ENCODE data around the gene HOXC13.

The HOXC13 gene, protein sequence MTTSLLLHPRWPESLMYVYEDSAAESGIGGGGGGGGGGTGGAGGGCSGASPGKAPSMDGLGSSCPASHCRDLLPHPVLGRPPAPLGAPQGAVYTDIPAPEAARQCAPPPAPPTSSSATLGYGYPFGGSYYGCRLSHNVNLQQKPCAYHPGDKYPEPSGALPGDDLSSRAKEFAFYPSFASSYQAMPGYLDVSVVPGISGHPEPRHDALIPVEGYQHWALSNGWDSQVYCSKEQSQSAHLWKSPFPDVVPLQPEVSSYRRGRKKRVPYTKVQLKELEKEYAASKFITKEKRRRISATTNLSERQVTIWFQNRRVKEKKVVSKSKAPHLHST

DNA sequence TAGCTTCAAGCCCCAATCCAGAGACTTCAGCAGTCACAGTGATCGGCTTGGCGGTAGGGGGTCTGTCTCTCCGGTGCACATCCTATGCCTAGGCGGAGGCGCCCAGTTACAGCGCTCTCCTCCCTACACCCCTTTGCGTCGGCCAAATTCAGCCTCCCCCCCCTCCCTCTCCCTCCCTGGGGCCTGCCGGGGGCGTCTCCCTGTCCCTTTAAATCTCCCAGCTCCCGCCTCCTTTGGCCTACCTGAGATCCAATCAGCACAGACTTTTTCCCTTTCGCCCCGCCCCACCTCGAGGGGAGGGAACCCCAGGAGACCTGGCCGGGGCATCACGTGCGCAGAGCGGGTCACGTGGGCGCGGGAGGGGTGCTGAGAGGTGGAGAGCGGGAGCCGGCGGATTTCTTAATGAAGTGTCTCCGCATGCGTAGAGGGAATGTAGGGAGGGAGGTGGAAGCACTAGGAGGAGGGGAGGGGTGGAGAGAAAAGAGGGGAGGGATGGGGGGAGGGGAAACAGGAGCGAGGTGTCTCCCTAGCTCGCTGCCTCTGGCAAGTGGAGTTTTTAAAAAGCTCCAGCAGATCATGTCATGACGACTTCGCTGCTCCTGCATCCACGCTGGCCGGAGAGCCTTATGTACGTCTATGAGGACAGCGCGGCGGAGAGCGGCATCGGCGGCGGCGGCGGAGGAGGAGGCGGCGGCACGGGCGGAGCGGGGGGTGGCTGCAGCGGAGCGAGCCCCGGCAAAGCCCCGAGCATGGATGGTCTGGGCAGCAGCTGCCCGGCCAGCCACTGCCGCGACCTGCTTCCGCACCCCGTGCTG lies at the start of gene HOXC13:
TSS of gene HOXC13 (plus strand) at position 506 of the 815 bp plus-strand sequence. CDS start at position 582, 76 bp downstream.
- H3K36me3 ChIP-seq (ENCODE audit: control insufficient read depth, insufficient read depth, low read length) = no peaks in the 10 kb centered on the region
- peaks cover 61% of the 10 kb centered on the region for H3K27me3 ChIP-seq (ENCODE audit: control insufficient read depth, insufficient read depth, low read length)
- no peaks in the 10 kb centered on the region for H3K4me1 ChIP-seq (ENCODE audit: control insufficient read depth, insufficient read depth, low read length)
- no peak within 1 kb of the TSS for H3K9ac ChIP-seq (ENCODE audit: low read length)
- H3K27ac ChIP-seq (ENCODE audit: low read depth, low read length) = no peak within 1 kb of the TSS
- H3K4me3 ChIP-seq (ENCODE audit: low read length) = no peak within 1 kb of the TSS

DNA sequence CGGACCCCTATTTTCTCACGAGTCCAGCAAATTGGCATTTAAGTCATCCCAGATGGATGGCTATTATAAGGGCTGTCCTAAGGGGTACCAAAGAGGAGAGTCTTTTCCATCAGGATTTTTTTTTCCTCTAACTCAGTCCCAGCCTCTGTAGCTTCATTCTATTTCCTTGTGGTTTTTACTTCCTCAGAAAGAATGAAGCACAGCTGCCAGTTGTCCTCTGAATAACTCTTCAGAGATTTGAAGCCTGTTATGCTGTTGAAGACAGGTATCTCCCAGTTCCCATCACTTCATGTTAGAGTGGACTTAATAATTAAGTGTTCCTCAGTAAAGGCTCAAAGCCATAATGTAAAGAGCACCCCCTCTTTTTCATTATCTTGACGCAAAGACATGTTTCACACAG lies 48.5 kb upstream of the HOXC13 start:
- Histone ChIP-seq H3K9ac (ENCODE audit: low read length) (no peak overlapping the region), H3K36me3 (ENCODE audit: control insufficient read depth, insufficient read depth, low read length) (no peaks in the 10 kb centered on the region), H3K27me3 (ENCODE audit: control insufficient read depth, insufficient read depth, low read length) (no peaks in the 10 kb centered on the region), H3K27ac (ENCODE audit: low read depth, low read length) (no peak overlapping the region), H3K4me3 (ENCODE audit: low read length) (no peak overlapping the region), H3K4me1 (ENCODE audit: control insufficient read depth, insufficient read depth, low read length) (no peaks in the 10 kb centered on the region)

DNA sequence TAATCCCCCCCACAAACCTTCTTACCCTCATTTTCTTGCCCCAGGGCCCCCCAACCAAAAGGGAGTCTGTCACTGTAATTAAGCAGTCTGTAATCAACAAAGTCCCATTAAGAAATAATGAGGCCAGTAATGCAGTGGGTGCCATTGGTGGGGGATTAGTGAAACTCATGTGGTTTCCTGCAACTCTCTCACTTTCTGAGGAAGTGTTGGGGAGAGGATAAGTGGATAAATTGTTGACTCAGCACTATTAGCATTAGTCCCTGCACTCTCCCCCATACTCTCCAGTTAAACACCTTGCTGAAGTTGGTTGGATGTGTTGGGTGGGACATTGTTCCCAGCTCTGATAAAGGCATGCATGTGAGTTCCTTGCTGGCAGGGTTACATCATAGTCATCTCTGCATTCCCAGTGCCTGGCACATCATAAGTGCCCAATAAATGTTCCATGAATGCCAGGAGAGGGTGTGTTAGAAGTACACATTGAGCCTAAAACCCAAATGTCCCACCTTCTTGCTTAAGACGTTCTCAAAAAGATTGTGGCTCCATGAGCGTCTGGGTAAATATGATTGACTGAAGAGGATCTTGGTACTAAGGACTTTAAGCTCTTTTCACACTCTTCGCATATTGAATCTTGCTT lies 45.8 kb upstream of the HOXC13 start:
- no peaks in the 10 kb centered on the region for H3K27me3 ChIP-seq (ENCODE audit: control insufficient read depth, insufficient read depth, low read length)

DNA sequence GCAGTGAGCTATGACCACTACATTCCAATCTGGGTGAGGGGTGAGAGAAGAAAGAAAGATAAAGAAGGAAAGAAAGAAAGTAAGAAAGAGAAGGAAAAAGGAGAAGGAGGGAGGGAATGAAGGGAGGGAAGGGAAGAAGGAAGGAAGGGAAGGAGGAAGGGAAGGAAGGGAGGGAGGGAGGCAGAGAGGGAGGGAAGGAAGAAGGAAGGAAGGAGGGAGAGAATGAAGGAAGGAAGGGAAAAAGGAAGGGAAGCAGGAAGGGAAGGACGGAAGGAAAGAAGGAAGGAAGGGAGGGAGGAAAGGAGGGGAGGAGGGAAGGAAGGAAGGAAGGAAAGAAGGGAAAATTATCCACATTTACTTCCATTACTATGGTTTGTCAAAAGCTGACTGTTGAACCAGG lies 39.4 kb upstream of the HOXC13 start:
- Histone ChIP-seq H3K9ac (ENCODE audit: low read length) (no peak overlapping the region), H3K4me1 (ENCODE audit: control insufficient read depth, insufficient read depth, low read length) (no peaks in the 10 kb centered on the region), H3K27ac (ENCODE audit: low read depth, low read length) (no peak overlapping the region), H3K4me3 (ENCODE audit: low read length) (no peak overlapping the region), H3K27me3 (ENCODE audit: control insufficient read depth, insufficient read depth, low read length) (no peaks in the 10 kb centered on the region), H3K36me3 (ENCODE audit: control insufficient read depth, insufficient read depth, low read length) (no peaks in the 10 kb centered on the region)

More for the DNA sequence above, 45.8 kb upstream of the HOXC13 start:
- Histone ChIP-seq H3K9ac (ENCODE audit: low read length) (no peak overlapping the region), H3K36me3 (ENCODE audit: control insufficient read depth, insufficient read depth, low read length) (no peaks in the 10 kb centered on the region), H3K27ac (ENCODE audit: low read depth, low read length) (no peak overlapping the region), H3K4me1 (ENCODE audit: control insufficient read depth, insufficient read depth, low read length) (no peaks in the 10 kb centered on the region), H3K4me3 (ENCODE audit: low read length) (no peak overlapping the region)

DNA sequence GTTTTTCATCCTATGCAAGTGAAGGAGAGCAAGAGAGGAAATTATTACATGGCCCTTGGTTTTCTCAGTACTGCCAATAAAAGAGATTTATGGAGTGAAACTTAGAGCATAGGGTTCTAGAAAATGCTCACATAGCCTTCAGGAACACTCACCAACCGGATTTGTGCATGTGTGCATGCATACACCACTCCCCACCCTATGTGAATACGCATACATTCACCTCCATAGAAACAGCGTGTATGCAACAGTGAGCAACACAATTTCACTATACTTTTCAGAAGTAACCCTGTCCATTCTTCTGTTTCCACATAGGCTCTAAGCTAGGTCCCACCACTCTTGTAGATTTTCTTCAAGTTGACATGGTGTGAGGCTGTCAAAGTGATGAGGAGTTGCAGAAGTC lies 31.5 kb upstream of the HOXC13 start:
- peaks cover 5% of the 10 kb centered on the region for H3K27me3 ChIP-seq (ENCODE audit: control insufficient read depth, insufficient read depth, low read length)
- no peak overlapping the region for H3K27ac ChIP-seq (ENCODE audit: low read depth, low read length)

DNA sequence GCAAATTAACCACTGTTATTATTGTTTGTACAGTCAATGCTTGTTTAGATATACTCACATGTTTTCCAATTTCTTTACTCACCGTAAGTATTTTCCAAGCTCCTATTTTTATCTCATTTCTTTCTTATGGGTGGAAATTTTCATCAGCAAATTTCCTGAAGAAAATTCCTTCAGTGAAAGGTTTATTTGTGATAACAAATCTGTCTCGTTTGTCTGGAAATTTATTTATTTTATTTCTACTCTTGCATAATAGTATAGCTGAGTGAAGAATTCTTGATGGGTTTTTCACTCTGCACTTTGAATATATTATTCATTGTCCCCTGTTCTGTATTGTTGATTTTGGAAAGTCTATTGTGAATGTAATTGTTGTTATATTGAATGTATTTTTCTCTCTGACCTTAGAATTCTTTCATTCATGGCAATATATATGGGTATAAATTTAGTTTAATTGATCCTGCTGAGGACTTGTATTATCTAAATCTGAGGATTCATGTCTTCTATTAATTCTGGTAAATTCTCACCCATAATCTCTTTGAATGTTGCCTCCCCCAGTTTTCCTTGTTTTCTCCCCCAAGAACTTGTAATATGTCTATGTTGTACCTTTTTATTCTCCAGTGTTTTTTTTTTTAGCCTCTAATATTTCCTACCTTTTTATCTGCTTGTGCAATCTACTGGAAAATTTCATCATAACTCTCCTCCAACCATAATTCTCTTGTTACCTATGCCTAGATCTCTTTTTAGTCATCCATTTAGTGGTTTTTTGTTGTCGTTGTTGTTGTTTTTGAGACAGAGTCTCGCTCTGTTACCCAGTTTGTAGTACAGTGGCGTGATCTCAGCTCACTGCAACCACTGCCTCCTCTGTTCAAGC lies 21.6 kb upstream of the HOXC13 start:
- no peak overlapping the region for H3K4me3 ChIP-seq (ENCODE audit: low read length)
- no peaks in the 10 kb centered on the region for H3K4me1 ChIP-seq (ENCODE audit: control insufficient read depth, insufficient read depth, low read length)
- no peak overlapping the region for H3K9ac ChIP-seq (ENCODE audit: low read length)
- no peak overlapping the region for H3K27ac ChIP-seq (ENCODE audit: low read depth, low read length)
- H3K36me3 ChIP-seq (ENCODE audit: control insufficient read depth, insufficient read depth, low read length) = no peaks in the 10 kb centered on the region
- no peaks in the 10 kb centered on the region for H3K27me3 ChIP-seq (ENCODE audit: control insufficient read depth, insufficient read depth, low read length)

More for the DNA sequence above, 31.5 kb upstream of the HOXC13 start:
- Histone ChIP-seq H3K36me3 (ENCODE audit: control insufficient read depth, insufficient read depth, low read length) (no peaks in the 10 kb centered on the region), H3K4me3 (ENCODE audit: low read length) (no peak overlapping the region), H3K4me1 (ENCODE audit: control insufficient read depth, insufficient read depth, low read length) (no peaks in the 10 kb centered on the region), H3K9ac (ENCODE audit: low read length) (no peak overlapping the region)

DNA sequence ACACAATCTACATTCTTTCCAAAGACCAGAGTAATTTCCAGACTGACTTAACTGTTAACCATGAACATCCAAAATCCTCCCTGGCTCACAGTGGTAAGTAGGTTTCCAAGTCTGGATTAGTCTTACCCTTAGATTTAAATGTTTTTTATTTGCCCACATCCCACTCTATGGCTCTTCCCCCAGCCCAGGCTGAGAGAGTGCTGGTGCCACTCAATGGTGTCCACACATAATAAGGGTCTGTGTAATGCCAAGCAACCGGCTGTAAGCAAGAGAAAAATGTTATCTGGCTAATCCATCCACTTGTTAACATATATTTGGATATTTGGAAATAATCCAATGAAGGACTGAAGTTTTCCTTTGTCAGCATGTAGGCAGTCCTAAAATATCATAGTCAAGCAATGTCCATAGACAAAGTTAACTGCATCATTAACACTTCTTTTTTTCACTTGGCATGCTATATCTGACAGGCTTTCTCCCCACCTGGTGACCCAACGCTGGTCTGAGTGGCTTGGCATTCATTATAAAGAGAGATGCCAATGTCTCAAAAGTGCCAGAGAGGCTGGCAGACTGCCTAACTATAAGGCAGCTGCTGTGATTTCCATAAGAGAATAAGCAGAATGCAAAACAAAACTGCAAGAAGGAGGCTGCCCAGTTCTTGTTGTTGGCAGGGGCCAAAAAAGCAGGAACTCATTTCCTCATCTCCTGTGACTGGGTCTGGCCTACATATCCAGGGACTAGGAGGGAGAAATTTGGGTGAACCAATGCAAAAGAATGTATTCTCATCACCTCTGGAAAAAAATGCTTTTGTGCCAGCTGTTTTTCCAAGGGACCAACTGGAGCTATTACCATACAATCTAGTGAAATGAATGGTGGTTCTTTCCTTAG lies 13.9 kb upstream of the HOXC13 start:
- no peak overlapping the region for H3K4me3 ChIP-seq (ENCODE audit: low read length)
- no peaks in the 10 kb centered on the region for H3K4me1 ChIP-seq (ENCODE audit: control insufficient read depth, insufficient read depth, low read length)
- no peak overlapping the region for H3K9ac ChIP-seq (ENCODE audit: low read length)
- H3K36me3 ChIP-seq (ENCODE audit: control insufficient read depth, insufficient read depth, low read length) = no peaks in the 10 kb centered on the region
- H3K27ac ChIP-seq (ENCODE audit: low read depth, low read length) = no peak overlapping the region
- H3K27me3 ChIP-seq (ENCODE audit: control insufficient read depth, insufficient read depth, low read length) = peaks cover 33% of the 10 kb centered on the region

DNA sequence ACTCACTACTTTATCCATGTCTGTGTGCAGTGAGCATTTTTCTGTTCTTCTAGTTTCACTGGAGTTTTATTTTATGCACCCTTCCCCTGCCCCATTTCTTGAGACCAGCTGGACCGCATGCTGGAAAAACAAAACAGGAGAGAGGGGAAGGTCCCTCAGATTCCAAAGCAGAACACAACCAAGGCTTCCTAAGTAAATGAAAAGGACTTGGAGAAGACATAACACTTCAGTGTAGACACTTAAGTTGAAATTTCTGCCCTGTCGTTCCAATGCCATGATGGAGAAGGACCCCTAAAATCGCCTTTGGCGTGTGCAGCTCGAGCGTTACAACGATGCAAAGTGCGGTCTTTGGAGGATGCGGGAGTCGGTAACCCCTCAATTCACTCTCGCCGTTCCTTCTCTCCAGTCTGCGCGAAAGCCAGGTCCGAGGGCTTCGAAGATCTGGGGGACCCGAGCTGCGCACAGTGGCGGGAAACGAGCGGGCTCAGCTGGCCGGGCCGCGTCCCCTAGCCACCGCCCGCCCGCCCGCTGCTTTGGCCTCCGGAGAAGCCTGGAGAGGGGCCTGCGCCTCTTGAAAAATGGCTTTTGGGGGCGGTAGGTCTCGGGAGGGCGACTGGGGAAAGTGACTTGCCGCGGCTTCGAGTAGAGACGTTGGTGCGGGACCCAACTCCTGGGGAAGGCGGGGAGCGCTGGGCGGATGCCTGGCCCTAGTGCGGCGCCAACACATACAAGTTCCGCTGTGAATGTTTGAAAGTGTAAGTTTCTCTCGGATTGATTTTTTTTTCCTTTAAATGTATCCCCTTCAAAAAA lies 11.2 kb upstream of the HOXC13 start:
- Histone ChIP-seq H3K27me3 (ENCODE audit: control insufficient read depth, insufficient read depth, low read length) (peaks cover 41% of the 10 kb centered on the region), H3K27ac (ENCODE audit: low read depth, low read length) (no peak overlapping the region), H3K36me3 (ENCODE audit: control insufficient read depth, insufficient read depth, low read length) (no peaks in the 10 kb centered on the region), H3K9ac (ENCODE audit: low read length) (no peak overlapping the region), H3K4me1 (ENCODE audit: control insufficient read depth, insufficient read depth, low read length) (no peaks in the 10 kb centered on the region), H3K4me3 (ENCODE audit: low read length) (no peak overlapping the region)

DNA sequence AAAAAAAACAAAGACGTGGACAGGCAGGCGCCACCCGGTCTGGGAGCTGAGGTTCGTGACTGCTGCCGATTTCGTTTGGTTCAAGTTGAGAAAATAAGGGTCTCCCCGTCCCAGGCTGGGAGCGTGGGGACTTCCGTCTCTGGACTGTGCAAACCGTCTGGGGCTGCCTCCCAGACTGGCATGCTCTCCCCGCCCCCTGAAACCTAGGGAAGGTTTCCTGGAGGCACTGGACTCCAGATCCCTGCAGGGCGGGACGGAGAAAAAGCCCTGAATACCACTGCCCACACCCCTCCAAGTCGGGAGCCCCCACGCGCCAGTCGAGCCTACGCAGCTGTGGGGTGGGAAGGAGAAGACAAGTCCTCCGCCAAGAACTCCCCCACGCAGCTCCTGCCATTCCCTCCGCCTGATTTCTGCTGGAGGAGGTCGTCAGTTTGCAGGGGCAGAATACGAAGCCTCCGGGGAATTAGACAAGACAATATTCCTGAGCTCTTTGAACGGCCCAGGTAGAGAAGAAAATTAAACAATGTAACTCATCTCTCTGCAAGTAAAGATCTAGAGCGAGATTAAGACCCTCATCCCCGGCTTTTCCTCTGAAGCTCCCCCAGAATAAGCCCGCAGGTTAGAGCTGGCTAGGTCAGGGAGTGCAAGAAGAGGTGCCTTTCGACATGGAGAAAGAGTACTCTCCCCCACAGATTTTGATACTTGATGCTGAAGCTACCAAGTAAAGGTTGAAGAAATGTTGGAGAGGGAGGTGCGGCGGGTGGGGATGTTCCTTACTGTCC lies 10.4 kb upstream of the HOXC13 start:
- peaks cover 43% of the 10 kb centered on the region for H3K27me3 ChIP-seq (ENCODE audit: control insufficient read depth, insufficient read depth, low read length)
- no peak overlapping the region for H3K9ac ChIP-seq (ENCODE audit: low read length)
- no peak overlapping the region for H3K27ac ChIP-seq (ENCODE audit: low read depth, low read length)
- no peaks in the 10 kb centered on the region for H3K4me1 ChIP-seq (ENCODE audit: control insufficient read depth, insufficient read depth, low read length)
- no peak overlapping the region for H3K4me3 ChIP-seq (ENCODE audit: low read length)
- no peaks in the 10 kb centered on the region for H3K36me3 ChIP-seq (ENCODE audit: control insufficient read depth, insufficient read depth, low read length)

DNA sequence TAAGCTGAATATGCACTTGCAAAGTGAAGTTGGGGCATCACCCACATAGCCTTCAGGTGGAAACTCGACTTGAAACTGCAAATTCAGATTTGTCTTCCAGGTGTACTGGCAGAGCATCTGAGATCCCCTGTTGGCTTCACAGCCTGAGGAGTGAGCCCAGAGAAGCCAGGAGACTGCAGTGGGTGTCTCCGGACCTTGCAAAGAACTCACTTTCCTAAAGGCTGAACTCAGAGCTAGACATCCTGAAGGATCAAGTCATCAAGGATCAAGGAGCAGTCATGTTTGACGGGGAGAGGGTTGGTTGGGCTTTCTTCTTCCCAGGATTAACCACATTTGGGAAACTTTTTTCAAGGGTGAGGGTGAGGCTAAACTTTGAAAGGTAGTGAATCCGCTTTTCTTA lies 9.1 kb upstream of the HOXC13 start:
- Histone ChIP-seq H3K9ac (ENCODE audit: low read length) (no peak overlapping the region), H3K27ac (ENCODE audit: low read depth, low read length) (no peak overlapping the region), H3K4me1 (ENCODE audit: control insufficient read depth, insufficient read depth, low read length) (no peaks in the 10 kb centered on the region), H3K27me3 (ENCODE audit: control insufficient read depth, insufficient read depth, low read length) (peaks cover 45% of the 10 kb centered on the region), H3K36me3 (ENCODE audit: control insufficient read depth, insufficient read depth, low read length) (no peaks in the 10 kb centered on the region), H3K4me3 (ENCODE audit: low read length) (no peak overlapping the region)

All from rectal smooth muscle tissue (tissue), 1 donor.